Measurements from ENCODE around the gene TXNDC15. TPM values are rescaled to one million over a fixed set of nuclear protein-coding genes. Genes with fewer than 3 reads are reported as not detected.

TXNDC15 gene
- total and polyA plus RNA-seq, 2 of the 13 experiments (the other 11 are each of a cell fraction or from before 2014, with no cell fraction given), result 22.2 to 49.9 TPM

DNA sequence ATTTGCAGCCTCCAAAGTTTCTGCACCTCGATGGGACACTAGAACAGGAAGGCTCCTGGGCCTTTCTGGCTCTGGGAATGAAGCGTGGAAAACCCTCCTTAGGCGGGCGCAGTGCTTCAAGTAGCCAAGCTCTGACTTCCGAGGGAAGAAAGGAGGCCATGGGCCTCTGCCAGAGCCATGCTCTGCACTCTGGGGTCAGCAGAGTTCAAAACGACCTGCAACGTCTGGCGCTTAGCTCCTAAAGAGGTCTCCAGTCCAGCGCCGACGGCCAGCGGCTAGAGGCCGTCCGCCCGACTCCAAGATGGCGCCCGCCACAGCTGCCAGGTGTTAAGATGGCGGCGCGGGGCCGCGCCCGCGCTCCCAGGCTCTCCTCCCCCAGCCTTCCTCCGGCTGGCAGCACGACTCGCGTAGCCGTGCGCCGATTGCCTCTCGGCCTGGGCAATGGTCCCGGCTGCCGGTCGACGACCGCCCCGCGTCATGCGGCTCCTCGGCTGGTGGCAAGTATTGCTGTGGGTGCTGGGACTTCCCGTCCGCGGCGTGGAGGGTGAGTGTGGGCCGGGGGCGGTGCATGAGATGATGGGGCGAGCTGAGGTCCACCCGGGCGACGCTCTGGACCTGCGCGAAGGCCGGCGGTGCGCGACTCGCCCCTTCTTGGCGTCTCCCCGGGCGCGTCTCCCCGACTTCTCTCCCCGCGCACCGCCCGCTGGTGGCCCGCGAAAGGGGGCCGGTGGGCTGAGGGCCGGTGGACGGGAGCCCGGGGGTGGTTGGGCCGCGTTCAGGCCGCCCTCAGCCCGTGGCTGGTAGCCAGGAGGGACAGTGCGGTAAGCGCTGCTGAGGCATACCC lies at the start of gene TXNDC15 (continued):
- TF ChIP-seq, protein P1, sequence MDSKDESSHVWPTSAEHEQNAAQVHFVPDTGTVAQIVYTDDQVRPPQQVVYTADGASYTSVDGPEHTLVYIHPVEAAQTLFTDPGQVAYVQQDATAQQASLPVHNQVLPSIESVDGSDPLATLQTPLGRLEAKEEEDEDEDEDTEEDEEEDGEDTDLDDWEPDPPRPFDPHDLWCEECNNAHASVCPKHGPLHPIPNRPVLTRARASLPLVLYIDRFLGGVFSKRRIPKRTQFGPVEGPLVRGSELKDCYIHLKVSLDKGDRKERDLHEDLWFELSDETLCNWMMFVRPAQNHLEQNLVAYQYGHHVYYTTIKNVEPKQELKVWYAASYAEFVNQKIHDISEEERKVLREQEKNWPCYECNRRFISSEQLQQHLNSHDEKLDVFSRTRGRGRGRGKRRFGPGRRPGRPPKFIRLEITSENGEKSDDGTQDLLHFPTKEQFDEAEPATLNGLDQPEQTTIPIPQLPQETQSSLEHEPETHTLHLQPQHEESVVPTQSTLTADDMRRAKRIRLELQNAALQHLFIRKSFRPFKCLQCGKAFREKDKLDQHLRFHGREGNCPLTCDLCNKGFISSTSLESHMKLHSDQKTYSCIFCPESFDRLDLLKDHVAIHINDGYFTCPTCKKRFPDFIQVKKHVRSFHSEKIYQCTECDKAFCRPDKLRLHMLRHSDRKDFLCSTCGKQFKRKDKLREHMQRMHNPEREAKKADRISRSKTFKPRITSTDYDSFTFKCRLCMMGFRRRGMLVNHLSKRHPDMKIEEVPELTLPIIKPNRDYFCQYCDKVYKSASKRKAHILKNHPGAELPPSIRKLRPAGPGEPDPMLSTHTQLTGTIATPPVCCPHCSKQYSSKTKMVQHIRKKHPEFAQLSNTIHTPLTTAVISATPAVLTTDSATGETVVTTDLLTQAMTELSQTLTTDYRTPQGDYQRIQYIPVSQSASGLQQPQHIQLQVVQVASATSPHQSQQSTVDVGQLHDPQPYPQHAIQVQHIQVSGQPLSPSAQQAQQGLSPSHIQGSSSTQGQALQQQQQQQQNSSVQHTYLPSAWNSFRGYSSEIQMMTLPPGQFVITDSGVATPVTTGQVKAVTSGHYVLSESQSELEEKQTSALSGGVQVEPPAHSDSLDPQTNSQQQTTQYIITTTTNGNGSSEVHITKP (CRISPR knock-in tag; IDR thresholded peaks at IDR 0.05; ENCODE audit: low read depth), result no peak
- TF ChIP-seq NCOR1 (IDR thresholded peaks at IDR 0.05; ENCODE audit: borderline replicate concordance, low read length), result no peak
- peak; percentile 86; the same call in 1 of the 2 replicates for TF ChIP-seq ZNF598 (CRISPR knock-in tag; IDR thresholded peaks at IDR 0.05; ENCODE audit: borderline replicate concordance)
- TF ChIP-seq, protein P2, sequence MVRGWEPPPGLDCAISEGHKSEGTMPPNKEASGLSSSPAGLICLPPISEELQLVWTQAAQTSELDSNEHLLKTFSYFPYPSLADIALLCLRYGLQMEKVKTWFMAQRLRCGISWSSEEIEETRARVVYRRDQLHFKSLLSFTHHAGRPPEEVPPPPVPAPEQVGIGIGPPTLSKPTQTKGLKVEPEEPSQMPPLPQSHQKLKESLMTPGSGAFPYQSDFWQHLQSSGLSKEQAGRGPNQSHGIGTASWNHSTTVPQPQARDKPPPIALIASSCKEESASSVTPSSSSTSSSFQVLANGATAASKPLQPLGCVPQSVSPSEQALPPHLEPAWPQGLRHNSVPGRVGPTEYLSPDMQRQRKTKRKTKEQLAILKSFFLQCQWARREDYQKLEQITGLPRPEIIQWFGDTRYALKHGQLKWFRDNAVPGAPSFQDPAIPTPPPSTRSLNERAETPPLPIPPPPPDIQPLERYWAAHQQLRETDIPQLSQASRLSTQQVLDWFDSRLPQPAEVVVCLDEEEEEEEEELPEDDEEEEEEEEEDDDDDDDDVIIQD (CRISPR knock-in tag; IDR thresholded peaks at IDR 0.05; ENCODE audit: low read depth), result peak; percentile 23; the same call in 1 of the 2 replicates
- TF ChIP-seq TCF12 (IDR thresholded peaks at IDR 0.05), result no peak
- peak; percentile 90 for TF ChIP-seq TCF12 (CRISPR knock-in tag; IDR thresholded peaks at IDR 0.05)
- no peak for TF ChIP-seq ZBTB20 (CRISPR knock-in tag; IDR thresholded peaks at IDR 0.05; ENCODE audit: borderline replicate concordance, low read depth)
- TF ChIP-seq ZNF616 (CRISPR knock-in tag; IDR thresholded peaks at IDR 0.05; ENCODE audit: low read depth), result peak; percentile 92
- TF ChIP-seq FOXJ3 (CRISPR knock-in tag; IDR thresholded peaks at IDR 0.05; ENCODE audit: borderline replicate concordance), result peak; percentile 55; the same call in 1 of the 2 replicates
- TF ChIP-seq ZFP1 (CRISPR knock-in tag; IDR thresholded peaks at IDR 0.05), result peak; percentile 49; the same call in 1 of the 2 replicates
- TF ChIP-seq MXD4 (CRISPR knock-in tag; IDR thresholded peaks at IDR 0.05), result peak; percentile 75
- TF ChIP-seq, protein P3, sequence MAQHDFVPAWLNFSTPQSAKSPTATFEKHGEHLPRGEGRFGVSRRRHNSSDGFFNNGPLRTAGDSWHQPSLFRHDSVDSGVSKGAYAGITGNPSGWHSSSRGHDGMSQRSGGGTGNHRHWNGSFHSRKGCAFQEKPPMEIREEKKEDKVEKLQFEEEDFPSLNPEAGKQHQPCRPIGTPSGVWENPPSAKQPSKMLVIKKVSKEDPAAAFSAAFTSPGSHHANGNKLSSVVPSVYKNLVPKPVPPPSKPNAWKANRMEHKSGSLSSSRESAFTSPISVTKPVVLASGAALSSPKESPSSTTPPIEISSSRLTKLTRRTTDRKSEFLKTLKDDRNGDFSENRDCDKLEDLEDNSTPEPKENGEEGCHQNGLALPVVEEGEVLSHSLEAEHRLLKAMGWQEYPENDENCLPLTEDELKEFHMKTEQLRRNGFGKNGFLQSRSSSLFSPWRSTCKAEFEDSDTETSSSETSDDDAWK (CRISPR knock-in tag; IDR thresholded peaks at IDR 0.05), result no peak
- TF ChIP-seq, protein P4, sequence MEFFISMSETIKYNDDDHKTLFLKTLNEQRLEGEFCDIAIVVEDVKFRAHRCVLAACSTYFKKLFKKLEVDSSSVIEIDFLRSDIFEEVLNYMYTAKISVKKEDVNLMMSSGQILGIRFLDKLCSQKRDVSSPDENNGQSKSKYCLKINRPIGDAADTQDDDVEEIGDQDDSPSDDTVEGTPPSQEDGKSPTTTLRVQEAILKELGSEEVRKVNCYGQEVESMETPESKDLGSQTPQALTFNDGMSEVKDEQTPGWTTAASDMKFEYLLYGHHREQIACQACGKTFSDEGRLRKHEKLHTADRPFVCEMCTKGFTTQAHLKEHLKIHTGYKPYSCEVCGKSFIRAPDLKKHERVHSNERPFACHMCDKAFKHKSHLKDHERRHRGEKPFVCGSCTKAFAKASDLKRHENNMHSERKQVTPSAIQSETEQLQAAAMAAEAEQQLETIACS (CRISPR knock-in tag; IDR thresholded peaks at IDR 0.05), result peak; percentile 100
- TF ChIP-seq U2AF2 (IDR thresholded peaks at IDR 0.05; ENCODE audit: low read depth, low read length), result 0 out of 2 replicates have a peak, but pooled peaks have one; percentile 59
- TF ChIP-seq NFRKB (IDR thresholded peaks at IDR 0.05), result peak; percentile 91
- peak; percentile 82 for TF ChIP-seq SP4 (CRISPR knock-in tag; IDR thresholded peaks at IDR 0.05)
- TF ChIP-seq NR3C1 (CRISPR knock-in tag; IDR thresholded peaks at IDR 0.05), result no peak
- peak; percentile 81; the same call in 1 of the 2 replicates for TF ChIP-seq ZNF780A (CRISPR knock-in tag; IDR thresholded peaks at IDR 0.05)
- TF ChIP-seq, protein P5, sequence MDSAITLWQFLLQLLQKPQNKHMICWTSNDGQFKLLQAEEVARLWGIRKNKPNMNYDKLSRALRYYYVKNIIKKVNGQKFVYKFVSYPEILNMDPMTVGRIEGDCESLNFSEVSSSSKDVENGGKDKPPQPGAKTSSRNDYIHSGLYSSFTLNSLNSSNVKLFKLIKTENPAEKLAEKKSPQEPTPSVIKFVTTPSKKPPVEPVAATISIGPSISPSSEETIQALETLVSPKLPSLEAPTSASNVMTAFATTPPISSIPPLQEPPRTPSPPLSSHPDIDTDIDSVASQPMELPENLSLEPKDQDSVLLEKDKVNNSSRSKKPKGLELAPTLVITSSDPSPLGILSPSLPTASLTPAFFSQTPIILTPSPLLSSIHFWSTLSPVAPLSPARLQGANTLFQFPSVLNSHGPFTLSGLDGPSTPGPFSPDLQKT (CRISPR knock-in tag; IDR thresholded peaks at IDR 0.05; ENCODE audit: borderline replicate concordance), result no peak

All from HepG2 (cell line).